ENCODE data around the gene COL9A3. TPM values are rescaled to one million over a fixed set of nuclear protein-coding genes. Genes with fewer than 3 reads are reported as not detected.

COL9A3 gene
- total and polyA plus RNA-seq, 4 experiments from 2014 or later, result 0.41 TPM; not detected in 3

- H3K36me3 ChIP-seq (ENCODE audit: insufficient read depth, low read length), result peaks cover 13% of the 10 kb centered on the region
- Mint-ChIP-seq H3K27ac (no peak overlapping the region), H3K4me3 (no peak overlapping the region), H3K27me3 (no peaks in the 10 kb centered on the region), H3K4me1 (peaks cover 0 to 2% (median 0%) of the 10 kb centered on the region in 4 donors), H3K9me3 (no peaks in the 10 kb centered on the region), H3K36me3 (peaks cover 28 to 30% of the 10 kb centered on the region in 2 donors)
- H3K27ac ChIP-seq (ENCODE audit: low read depth, low read length), result no peak overlapping the region
- CTCF ChIA-PET (ENCODE audit: partially characterized antibody), result no interaction called here
- no peaks in the 10 kb centered on the region for H3K9me3 ChIP-seq (ENCODE audit: control insufficient read depth in 1 of 2, low read length in 2 of 2)
- POLR2A ChIA-PET (ENCODE audit: partially characterized antibody), result no interaction called here
- H3K4me1 ChIP-seq (ENCODE audit: insufficient read depth, low read length), result no peaks in the 10 kb centered on the region
- H3K4me3 ChIP-seq (ENCODE audit: low read length in 2 of 2), result no peak overlapping the region
- no peaks in the 10 kb centered on the region for H3K27me3 ChIP-seq (ENCODE audit: insufficient read depth, low read length)
- intact Hi-C loops (cut with micrococcal nuclease), result no loop called here
- no peak for DNase-seq
These were observed 37.3 kb downstream of the COL9A3 start for GRCh38 chr20:62854121-62854520.

GRCh38 chr20:62855120-62855519, 38.3 kb downstream of the COL9A3 start:
- H3K27me3 ChIP-seq (ENCODE audit: insufficient read depth, low read length), result no peaks in the 10 kb centered on the region
- no peak overlapping the region for H3K27ac ChIP-seq (ENCODE audit: low read depth, low read length)
- Mint-ChIP-seq H3K9me3 (no peaks in the 10 kb centered on the region), H3K4me1 (peaks cover 3 to 9% (median 5%) of the 10 kb centered on the region in 4 donors), H3K4me3 (no peak overlapping the region), H3K27me3 (no peaks in the 10 kb centered on the region), H3K27ac (no peak overlapping the region), H3K36me3 (peaks cover 28 to 30% of the 10 kb centered on the region in 2 donors)
- no peak for DNase-seq
- H3K4me3 ChIP-seq (ENCODE audit: low read length in 2 of 2), result no peak overlapping the region
- ChIA-PET CTCF (ENCODE audit: partially characterized antibody) (no interaction called here), POLR2A (ENCODE audit: partially characterized antibody) (no interaction called here)
- intact Hi-C loops (cut with micrococcal nuclease), result no loop called here
- H3K4me1 ChIP-seq (ENCODE audit: insufficient read depth, low read length), result peaks cover 5% of the 10 kb centered on the region
- no peaks in the 10 kb centered on the region for H3K9me3 ChIP-seq (ENCODE audit: control insufficient read depth in 1 of 2, low read length in 2 of 2)
- H3K36me3 ChIP-seq (ENCODE audit: insufficient read depth, low read length), result peaks cover 13% of the 10 kb centered on the region

GRCh38 chr20:62856931-62857619, 40.2 kb downstream of the COL9A3 start:
- H3K27ac Mint-ChIP-seq, result no peak overlapping the region
- Histone ChIP-seq H3K9me3 (ENCODE audit: control insufficient read depth in 1 of 2, low read length in 2 of 2) (no peaks in the 10 kb centered on the region), H3K4me3 (ENCODE audit: low read length in 2 of 2) (no peak overlapping the region), H3K36me3 (ENCODE audit: insufficient read depth, low read length) (peaks cover 13% of the 10 kb centered on the region), H3K27me3 (ENCODE audit: insufficient read depth, low read length) (no peaks in the 10 kb centered on the region), H3K27ac (ENCODE audit: low read depth, low read length) (no peak overlapping the region), H3K4me1 (ENCODE audit: insufficient read depth, low read length) (peaks cover 12% of the 10 kb centered on the region)
- intact Hi-C loops (cut with micrococcal nuclease), result no loop called here
- ChIA-PET CTCF (ENCODE audit: partially characterized antibody) (no interaction called here), POLR2A (ENCODE audit: partially characterized antibody) (no interaction called here)
- no peak for DNase-seq
- H3K9me3 Mint-ChIP-seq, result no peaks in the 10 kb centered on the region
- no peaks in the 10 kb centered on the region for H3K27me3 Mint-ChIP-seq
- H3K4me1 Mint-ChIP-seq, result peaks cover 10 to 16% (median 10%) of the 10 kb centered on the region in 4 donors
- no peak overlapping the region for H3K4me3 Mint-ChIP-seq
- peaks cover 24 to 28% of the 10 kb centered on the region in 2 donors for H3K36me3 Mint-ChIP-seq

- H3K36me3 Mint-ChIP-seq, result peaks cover 16 to 20% of the 10 kb centered on the region in 2 donors
- H3K4me1 ChIP-seq (ENCODE audit: insufficient read depth, low read length), result peaks cover 12% of the 10 kb centered on the region
- intact Hi-C loops (cut with micrococcal nuclease), result no loop called here
- H3K36me3 ChIP-seq (ENCODE audit: insufficient read depth, low read length), result peaks cover 13% of the 10 kb centered on the region
- ChIA-PET POLR2A (ENCODE audit: partially characterized antibody) (no interaction called here), CTCF (ENCODE audit: partially characterized antibody) (no interaction called here)
- no peak overlapping the region for H3K27ac ChIP-seq (ENCODE audit: low read depth, low read length)
- peaks cover 10 to 17% (median 15%) of the 10 kb centered on the region in 4 donors for H3K4me1 Mint-ChIP-seq
- no peaks in the 10 kb centered on the region for H3K9me3 ChIP-seq (ENCODE audit: control insufficient read depth in 1 of 2, low read length in 2 of 2)
- H3K27me3 ChIP-seq (ENCODE audit: insufficient read depth, low read length), result no peaks in the 10 kb centered on the region
- no peaks in the 10 kb centered on the region for H3K27me3 Mint-ChIP-seq
- peaks cover 0 to 3% (median 0%) of the 10 kb centered on the region in 8 donors for H3K9me3 Mint-ChIP-seq
- no peak overlapping the region for H3K4me3 ChIP-seq (ENCODE audit: low read length in 2 of 2)
- no peak for DNase-seq
- no peak overlapping the region for H3K27ac Mint-ChIP-seq
- H3K4me3 Mint-ChIP-seq, result peak overlapping the region in 2 of 8 donors; percentile 18 to 35
These were observed 41.4 kb downstream of the COL9A3 start for GRCh38 chr20:62858058-62858830.

- Mint-ChIP-seq H3K9me3 (peaks cover 0 to 5% (median 0%) of the 10 kb centered on the region in 8 donors), H3K4me3 (peak overlapping the region in 7 of 8 donors; percentile 39 to 80 (median 76)), H3K27me3 (no peaks in the 10 kb centered on the region), H3K36me3 (peaks cover 11 to 13% of the 10 kb centered on the region in 2 donors), H3K4me1 (peaks cover 10 to 17% (median 15%) of the 10 kb centered on the region in 4 donors), H3K27ac (peak overlapping the region in 5 of 7 donors; percentile 47 to 88 (median 75))
- Histone ChIP-seq H3K4me3 (ENCODE audit: low read length in 2 of 2) (no peak overlapping the region), H3K36me3 (ENCODE audit: insufficient read depth, low read length) (peaks cover 8% of the 10 kb centered on the region), H3K9me3 (ENCODE audit: control insufficient read depth in 1 of 2, low read length in 2 of 2) (no peaks in the 10 kb centered on the region), H3K27me3 (ENCODE audit: insufficient read depth, low read length) (no peaks in the 10 kb centered on the region), H3K27ac (ENCODE audit: low read depth, low read length) (no peak overlapping the region), H3K4me1 (ENCODE audit: insufficient read depth, low read length) (peaks cover 12% of the 10 kb centered on the region)
- ChIA-PET CTCF (ENCODE audit: partially characterized antibody) (no interaction called here), POLR2A (ENCODE audit: partially characterized antibody) (interaction anchor here (0.8 to 3.2 kb wide), 3 partner anchors 20 to 65 kb away, joined by 3 to 19 read pairs (median 3); partner anchors contain the start of gene MRGBP)
- intact Hi-C loops (cut with micrococcal nuclease), result loop anchor here (5.0 kb wide), 2 partner anchors 62 to 68 kb away; partner anchors contain the start of genes DIDO1 and MRGBP
- no peak for DNase-seq
These were observed 42.9 kb downstream of the COL9A3 start for GRCh38 chr20:62859721-62860120.

- Histone ChIP-seq H3K27ac (ENCODE audit: low read depth, low read length) (no peak overlapping the region), H3K4me1 (ENCODE audit: insufficient read depth, low read length) (peaks cover 12% of the 10 kb centered on the region), H3K9me3 (ENCODE audit: control insufficient read depth in 1 of 2, low read length in 2 of 2) (no peaks in the 10 kb centered on the region), H3K4me3 (ENCODE audit: low read length in 2 of 2) (peak overlapping the region in 1 of 2 donors; percentile 3), H3K36me3 (ENCODE audit: insufficient read depth, low read length) (peaks cover 5% of the 10 kb centered on the region), H3K27me3 (ENCODE audit: insufficient read depth, low read length) (no peaks in the 10 kb centered on the region)
- CTCF ChIA-PET (ENCODE audit: partially characterized antibody), result no interaction called here
- H3K27ac Mint-ChIP-seq, result peak overlapping the region in 6 of 7 donors; percentile 27 to 88 (median 62)
- intact Hi-C loops (cut with micrococcal nuclease), result loop anchor here (5.0 kb wide), 2 partner anchors 63 to 67 kb away; partner anchors contain the start of genes DIDO1 and MRGBP
- peaks cover 0 to 5% (median 0%) of the 10 kb centered on the region in 8 donors for H3K9me3 Mint-ChIP-seq
- H3K4me3 Mint-ChIP-seq, result peak overlapping the region; percentile 65 to 80 (median 74)
- peaks cover 9 to 13% of the 10 kb centered on the region in 2 donors for H3K36me3 Mint-ChIP-seq
- DNase-seq, result no peak
- peaks cover 10 to 17% (median 15%) of the 10 kb centered on the region in 4 donors for H3K4me1 Mint-ChIP-seq
- H3K27me3 Mint-ChIP-seq, result no peaks in the 10 kb centered on the region
- POLR2A ChIA-PET (ENCODE audit: partially characterized antibody), result interaction anchor here (0.8 to 3.2 kb wide), 5 partner anchors 21 to 356 kb away, joined by 3 to 19 read pairs (median 3); partner anchors contain the start of genes GID8, MRGBP and YTHDF1
These were observed 43.6 kb downstream of the COL9A3 start for GRCh38 chr20:62860391-62860923.
